RWPE2 (cell line): Measurements from ENCODE around the gene GTF3C1.

Experiments
- ATAC-seq: fragments of 200-7000 bp; cut with Tn5 transposase; 3 replicates; pipeline ENCODE4 v1.9.1; 2021; ENCODE audit warnings: low read depth
- DNase-seq: peaks from one replicate; pipeline ENCODE4 v3.0.0-alpha.2; 2020; ENCODE audit warnings: low spot score
- H3K27ac ChIP-seq: fragments of 450-650 bp; 2 replicates; pipeline ENCODE4 v1.5.1; 2017; ENCODE audit warnings: mild to moderate bottlenecking; ENCODE audit not compliant: poor library complexity, severe bottlenecking
- H3K27me3 ChIP-seq: fragments of 250-450 bp; sonication (Bioruptor Pico); 2 replicates; pipeline ENCODE4 v1.5.1; 2021; ENCODE audit warnings: mild to moderate bottlenecking, moderate library complexity; ENCODE audit not compliant: insufficient read depth, poor library complexity, severe bottlenecking
- H3K36me3 ChIP-seq: fragments of 250-450 bp; sonication (Bioruptor Pico); 2 replicates; pipeline ENCODE4 v1.5.1; 2020; ENCODE audit warnings: low read depth, mild to moderate bottlenecking, moderate library complexity
- H3K4me1 ChIP-seq: fragments of 250-450 bp; sonication (Bioruptor Pico); 2 replicates; pipeline ENCODE4 v1.5.1; 2021; ENCODE audit warnings: mild to moderate bottlenecking, moderate library complexity; ENCODE audit not compliant: insufficient read depth, poor library complexity, severe bottlenecking
- H3K4me3 ChIP-seq: fragments of 250-450 bp; sonication (Bioruptor Pico); 2 replicates; pipeline ENCODE4 v1.5.1; 2021; ENCODE audit warnings: mild to moderate bottlenecking, moderate library complexity; ENCODE audit not compliant: severe bottlenecking
- H3K9me3 ChIP-seq: fragments of 250-450 bp; sonication (Bioruptor Pico); 2 replicates; pipeline ENCODE4 v1.5.1; 2021; ENCODE audit warnings: mild to moderate bottlenecking, moderate library complexity; ENCODE audit not compliant: severe bottlenecking
- TF ChIP-seq, protein P1 (sequence below): fragments of 450-650 bp; IDR thresholded peaks from one replicate; pipeline ENCODE4 v1.5.1; 2017; ENCODE audit warnings: mild to moderate bottlenecking, moderate library complexity; ENCODE audit not compliant: poor library complexity, severe bottlenecking

The GTF3C1 gene

DNA sequence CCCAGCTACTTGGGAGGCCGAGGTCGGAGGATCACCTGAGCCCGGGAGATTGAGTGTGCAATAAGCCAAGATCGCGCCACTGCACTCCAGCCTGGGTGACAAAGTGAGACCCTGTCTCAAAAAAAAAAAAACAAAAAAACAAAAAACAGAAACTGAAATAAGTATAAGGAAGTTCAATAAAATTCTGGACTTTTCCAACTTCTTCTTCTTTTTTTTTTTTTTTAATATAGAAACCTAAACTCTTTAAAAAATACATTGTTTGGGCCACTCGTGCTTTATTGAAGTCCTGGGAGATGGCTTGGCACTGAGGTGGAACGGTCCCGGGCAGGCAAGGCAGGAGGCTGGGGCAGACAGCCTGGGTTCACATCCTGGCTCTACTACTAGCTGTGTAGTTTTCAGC is 37.0 kb upstream of the GTF3C1 start:
- TF ChIP-seq, protein P1, sequence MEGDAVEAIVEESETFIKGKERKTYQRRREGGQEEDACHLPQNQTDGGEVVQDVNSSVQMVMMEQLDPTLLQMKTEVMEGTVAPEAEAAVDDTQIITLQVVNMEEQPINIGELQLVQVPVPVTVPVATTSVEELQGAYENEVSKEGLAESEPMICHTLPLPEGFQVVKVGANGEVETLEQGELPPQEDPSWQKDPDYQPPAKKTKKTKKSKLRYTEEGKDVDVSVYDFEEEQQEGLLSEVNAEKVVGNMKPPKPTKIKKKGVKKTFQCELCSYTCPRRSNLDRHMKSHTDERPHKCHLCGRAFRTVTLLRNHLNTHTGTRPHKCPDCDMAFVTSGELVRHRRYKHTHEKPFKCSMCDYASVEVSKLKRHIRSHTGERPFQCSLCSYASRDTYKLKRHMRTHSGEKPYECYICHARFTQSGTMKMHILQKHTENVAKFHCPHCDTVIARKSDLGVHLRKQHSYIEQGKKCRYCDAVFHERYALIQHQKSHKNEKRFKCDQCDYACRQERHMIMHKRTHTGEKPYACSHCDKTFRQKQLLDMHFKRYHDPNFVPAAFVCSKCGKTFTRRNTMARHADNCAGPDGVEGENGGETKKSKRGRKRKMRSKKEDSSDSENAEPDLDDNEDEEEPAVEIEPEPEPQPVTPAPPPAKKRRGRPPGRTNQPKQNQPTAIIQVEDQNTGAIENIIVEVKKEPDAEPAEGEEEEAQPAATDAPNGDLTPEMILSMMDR: no peak
- no peaks in the 10 kb centered on the region for H3K27me3 ChIP-seq
- no peaks in the 10 kb centered on the region; the same call in 1 of the 2 replicates for H3K36me3 ChIP-seq
- H3K4me1 ChIP-seq: no peaks in the 10 kb centered on the region
- DNase-seq: no peak
- no peak overlapping the region for H3K4me3 ChIP-seq
- no peak overlapping the region for H3K27ac ChIP-seq
- H3K9me3 ChIP-seq: no peaks in the 10 kb centered on the region
- no peak for ATAC-seq

DNA sequence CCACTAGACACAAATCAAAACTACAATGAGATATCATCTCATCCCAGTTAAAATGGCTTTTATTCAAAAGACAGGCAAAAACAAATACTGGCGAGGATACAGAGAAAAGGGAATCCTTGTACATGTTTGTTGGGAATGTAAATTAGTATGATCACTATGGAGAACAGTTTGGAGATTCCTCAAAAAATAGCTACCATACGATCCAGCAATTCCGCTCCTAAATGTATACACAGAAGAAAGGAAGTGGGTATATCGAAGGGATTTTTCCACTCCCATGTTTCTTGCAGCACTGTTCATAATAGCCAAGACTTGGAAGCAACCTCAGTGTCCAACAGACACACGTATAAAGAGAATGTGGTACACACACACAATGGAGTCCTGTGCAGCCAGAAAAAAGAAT is 35.5 kb upstream of the GTF3C1 start:
- Histone ChIP-seq H3K27me3 (no peaks in the 10 kb centered on the region), H3K4me1 (no peaks in the 10 kb centered on the region), H3K4me3 (no peak overlapping the region), H3K36me3 (no peaks in the 10 kb centered on the region; the same call in 1 of the 2 replicates), H3K27ac (no peak overlapping the region), H3K9me3 (no peaks in the 10 kb centered on the region)
- TF ChIP-seq, protein P1: no peak
- DNase-seq (no peak), ATAC-seq (no peak)

DNA sequence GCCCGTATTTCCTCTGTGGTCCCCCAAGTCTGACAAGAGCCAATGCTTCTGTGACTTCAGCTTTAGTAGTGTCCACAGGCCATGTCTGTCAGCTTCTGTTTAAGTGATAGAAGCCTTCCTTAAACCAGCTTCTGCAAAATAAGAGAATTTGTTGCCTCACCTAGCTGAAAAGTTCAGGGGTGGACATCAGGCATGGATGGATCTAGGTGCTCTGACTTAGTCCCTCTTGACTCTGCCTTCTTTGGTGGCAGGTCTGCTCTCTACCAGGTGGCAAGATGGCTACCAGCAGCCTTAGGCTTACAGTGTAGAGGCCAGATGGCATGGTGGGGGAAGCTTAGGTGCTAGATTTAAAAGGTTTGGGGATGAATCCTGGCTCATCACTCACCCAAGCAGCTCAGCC is 33.9 kb upstream of the GTF3C1 start:
- Histone ChIP-seq H3K4me3 (no peak overlapping the region), H3K27me3 (no peaks in the 10 kb centered on the region), H3K36me3 (no peaks in the 10 kb centered on the region; the same call in 1 of the 2 replicates), H3K4me1 (peaks cover 13% of the 10 kb centered on the region), H3K9me3 (no peaks in the 10 kb centered on the region), H3K27ac (no peak overlapping the region)
- ATAC-seq (no peak), DNase-seq (no peak)
- TF ChIP-seq, protein P1: no peak

DNA sequence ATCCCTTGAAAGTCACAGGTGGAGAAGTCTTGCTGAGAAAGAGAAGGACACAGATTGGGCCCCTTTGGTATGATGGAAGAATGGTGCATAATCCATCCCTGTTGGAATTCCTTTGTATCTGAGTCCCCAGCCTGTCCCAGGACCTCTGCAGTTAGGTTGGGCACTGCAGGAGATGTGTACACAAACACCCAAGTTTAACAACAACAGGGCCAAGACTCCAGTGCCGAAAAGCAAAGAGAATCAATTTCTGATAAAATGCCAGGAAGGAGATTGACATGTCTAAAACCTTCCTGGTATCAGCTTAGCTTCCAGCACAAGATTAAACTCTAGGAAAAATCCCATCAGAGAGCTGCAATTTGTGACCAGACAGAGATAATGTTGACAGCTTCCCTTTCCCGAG is 33.2 kb upstream of the GTF3C1 start:
- TF ChIP-seq, protein P1: no peak
- DNase-seq (no peak), ATAC-seq (no peak)
- Histone ChIP-seq H3K4me3 (no peak overlapping the region), H3K27me3 (no peaks in the 10 kb centered on the region), H3K9me3 (no peaks in the 10 kb centered on the region), H3K27ac (no peak overlapping the region), H3K36me3 (no peaks in the 10 kb centered on the region; the same call in 1 of the 2 replicates), H3K4me1 (peaks cover 18% of the 10 kb centered on the region)

DNA sequence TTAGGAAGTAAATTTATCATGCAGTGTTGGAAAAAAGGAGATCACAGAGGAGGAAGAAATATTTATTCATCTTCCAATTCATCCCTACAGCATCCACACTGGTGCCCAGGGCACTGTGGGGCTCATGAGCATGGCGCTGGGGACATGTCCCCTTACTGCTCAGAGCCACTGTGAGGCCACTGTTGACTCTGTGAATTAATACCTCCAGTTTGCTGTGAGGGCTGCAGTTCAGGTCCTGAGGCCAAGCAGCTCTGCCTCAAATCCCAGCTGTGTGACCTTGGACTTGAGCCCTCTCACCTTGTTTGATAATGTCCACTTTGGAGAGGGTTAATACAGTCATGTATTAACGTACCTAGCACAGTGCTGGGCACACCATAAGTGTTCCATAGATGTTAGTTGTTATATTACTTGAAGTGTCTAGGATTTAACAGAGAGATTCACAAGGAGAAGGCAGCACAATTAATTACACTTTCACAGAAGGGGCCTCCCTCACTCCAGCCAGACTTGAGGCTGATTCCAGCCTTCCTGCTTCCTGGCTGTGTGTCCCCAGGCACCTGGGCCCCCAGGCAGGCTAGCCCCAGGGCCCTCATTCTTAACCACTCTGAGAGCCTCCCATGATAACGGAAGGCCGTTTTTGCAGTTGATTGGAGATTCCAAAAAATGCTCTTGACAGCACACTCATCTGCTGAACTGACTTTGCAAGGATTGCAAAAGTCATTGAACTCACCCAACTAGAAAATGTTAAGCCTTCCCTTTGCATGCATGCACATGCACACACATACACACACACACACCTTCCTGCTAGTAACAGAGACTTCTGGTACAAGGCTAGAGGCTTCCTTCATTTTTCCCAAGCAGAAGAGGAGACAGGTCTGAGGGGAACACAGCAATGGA is 29.6 kb upstream of the GTF3C1 start:
- no peak for DNase-seq
- TF ChIP-seq, protein P1: no peak
- peak overlapping the region; percentile 86 for H3K27ac ChIP-seq

More for the DNA sequence above, 29.6 kb upstream of the GTF3C1 start:
- Histone ChIP-seq H3K4me1 (peaks cover 18% of the 10 kb centered on the region), H3K27me3 (no peaks in the 10 kb centered on the region), H3K36me3 (no peaks in the 10 kb centered on the region; the same call in 1 of the 2 replicates), H3K9me3 (no peaks in the 10 kb centered on the region), H3K4me3 (no peak overlapping the region)
- ATAC-seq: peak; percentile 42
